ENCODE results near the gene ARMCX4.

GRCh38 chrX:101485212-101485949 is at the start of gene ARMCX4:
- TF ChIP-seq CTCF (IDR thresholded peaks at IDR 0.05): no peak
- TF ChIP-seq POLR2A (IDR thresholded peaks at IDR 0.05): peak; percentile 54
- no peak for TF ChIP-seq EP300 (IDR thresholded peaks at IDR 0.05)
